DMS153 treated with DMSO at 0.1 percent for 48 hours (cell line): ENCODE measurements around the gene SHTN1.
A peak's percentile ranks its signal among the peaks of the same experiment; 100 is the strongest.

Source experiments
- DNase-seq: peaks from one replicate; lab custom pipeline; 2025; ENCODE audit not compliant: unreplicated experiment; lab: John Stamatoyannopoulos, UW

Gene SHTN1

GRCh38 chr10:116985611-116986010, 19.4 kb downstream of the SHTN1 start:
- no peak for DNase-seq

GRCh38 chr10:116984202-116984990, 20.6 kb downstream of the SHTN1 start:
- DNase-seq = no peak

GRCh38 chr10:116980041-116980440, 24.9 kb downstream of the SHTN1 start:
- no peak for DNase-seq

- no peak for DNase-seq
These were observed 26.1 kb downstream of the SHTN1 start for GRCh38 chr10:116978901-116979300.

- DNase-seq = no peak
These were observed 30.5 kb downstream of the SHTN1 start for GRCh38 chr10:116974456-116975005.

GRCh38 chr10:116973946-116974455, 31.0 kb downstream of the SHTN1 start:
- no peak for DNase-seq

GRCh38 chr10:116973371-116973905, 31.5 kb downstream of the SHTN1 start:
- DNase-seq = no peak

GRCh38 chr10:116972131-116972530, 32.9 kb downstream of the SHTN1 start:
- DNase-seq = no peak

GRCh38 chr10:116970050-116970449, 34.9 kb downstream of the SHTN1 start:
- no peak for DNase-seq

GRCh38 chr10:116968331-116968730, 36.7 kb downstream of the SHTN1 start:
- DNase-seq = no peak

- peak; percentile 95 for DNase-seq
These were observed 43.4 kb downstream of the SHTN1 start for GRCh38 chr10:116961406-116962251.

- no peak for DNase-seq
These were observed 44.8 kb downstream of the SHTN1 start for GRCh38 chr10:116960066-116960776.

GRCh38 chr10:116952729-116953128, 52.3 kb downstream of the SHTN1 start:
- no peak for DNase-seq

GRCh38 chr10:116948530-116948870, 56.5 kb downstream of the SHTN1 start:
- DNase-seq = no peak

- no peak for DNase-seq
These were observed 57.0 kb downstream of the SHTN1 start for GRCh38 chr10:116947841-116948529.

GRCh38 chr10:116944911-116945310, 60.1 kb downstream of the SHTN1 start:
- no peak for DNase-seq

- DNase-seq = no peak
These were observed 73.2 kb downstream of the SHTN1 start for GRCh38 chr10:116931806-116932205.

GRCh38 chr10:116926426-116926825, 78.6 kb downstream of the SHTN1 start:
- DNase-seq = no peak

- no peak for DNase-seq
These were observed 79.9 kb downstream of the SHTN1 start for GRCh38 chr10:116925056-116925455.

GRCh38 chr10:116919706-116920105, 85.3 kb downstream of the SHTN1 start:
- DNase-seq = no peak
